ENCODE data around the gene LIME1. TPM values are rescaled to one million over a fixed set of nuclear protein-coding genes. Genes with fewer than 3 reads are reported as not detected.

Gene LIME1
- total RNA-seq, 1 experiment from 2014 or later = 4.5 TPM

DNA sequence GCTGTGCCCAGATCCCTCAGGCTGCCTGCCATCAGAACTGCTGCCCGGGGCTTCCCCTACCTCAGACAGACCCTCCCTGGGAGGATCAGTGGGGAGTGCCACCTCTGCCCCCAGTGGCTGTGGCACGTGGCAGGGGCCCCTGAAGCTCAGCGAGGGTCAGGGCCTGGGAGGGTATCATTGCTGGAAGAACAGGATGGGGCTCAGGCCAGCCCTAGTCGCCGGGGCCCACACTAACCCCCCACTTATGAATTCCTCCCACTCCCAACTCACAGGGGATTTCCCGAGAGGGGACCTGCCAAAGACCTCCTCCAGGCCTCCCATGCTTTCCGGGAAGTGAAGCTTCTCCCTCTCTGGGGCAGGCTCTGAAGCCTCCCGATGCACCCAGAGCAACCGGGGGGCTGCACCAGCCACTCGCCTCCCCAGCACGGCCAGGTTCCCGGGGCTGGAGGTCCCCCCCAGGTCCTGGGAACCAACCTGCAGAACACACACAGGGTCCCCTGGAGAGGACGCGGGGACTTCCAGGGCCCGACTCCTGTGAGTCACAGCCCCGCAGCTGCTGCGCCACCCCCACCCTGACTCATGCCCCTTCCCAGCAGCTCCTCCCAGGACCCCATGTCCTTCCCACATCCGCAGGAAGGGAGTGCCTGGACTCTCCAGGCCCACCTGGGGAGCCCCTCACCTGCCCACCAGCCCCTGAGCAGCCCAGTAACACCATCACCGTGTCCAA, 37.6 kb upstream of the LIME1 start (continued):
- TF ChIP-seq MXD4 (CRISPR knock-in tag; IDR thresholded peaks at IDR 0.05; ENCODE audit: borderline replicate concordance) = no peak

DNA sequence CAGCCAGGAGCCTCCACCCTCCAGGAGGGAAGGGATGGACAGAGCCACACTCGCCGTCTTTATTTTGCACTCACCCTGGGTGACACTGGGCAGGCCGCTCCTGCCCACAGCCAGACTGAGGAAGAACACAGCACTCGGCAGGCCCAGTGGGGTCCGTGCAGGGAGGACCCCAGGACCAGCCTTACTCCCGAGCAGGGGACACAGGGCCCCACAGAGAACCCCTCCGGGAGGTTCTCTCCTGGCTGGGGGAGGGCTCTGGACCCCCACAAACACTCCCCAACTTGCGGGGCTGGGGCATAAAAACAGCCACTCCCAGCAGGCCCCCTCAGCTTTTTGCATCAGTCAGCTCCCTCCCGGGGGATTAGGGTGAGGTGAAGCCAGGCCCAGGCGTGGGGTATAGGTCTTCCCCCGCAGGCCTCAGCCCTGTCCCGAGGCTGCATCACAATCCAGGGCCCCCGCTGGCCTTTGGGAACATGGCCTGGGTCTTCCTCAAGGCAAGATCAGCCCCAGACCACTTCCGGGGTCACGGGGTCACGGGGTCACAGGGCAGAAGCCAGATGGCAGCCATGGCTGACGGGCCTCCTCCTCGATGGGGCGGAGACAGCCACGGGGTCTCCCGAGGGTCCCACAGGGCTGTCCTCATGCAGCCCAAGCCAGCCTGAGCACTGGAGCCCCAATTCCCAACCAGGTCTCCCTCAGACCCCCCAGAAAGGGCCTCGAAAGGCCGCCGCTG, 36.8 kb upstream of the LIME1 start:
- no peak overlapping the region for H3K4me3 Mint-ChIP-seq

DNA sequence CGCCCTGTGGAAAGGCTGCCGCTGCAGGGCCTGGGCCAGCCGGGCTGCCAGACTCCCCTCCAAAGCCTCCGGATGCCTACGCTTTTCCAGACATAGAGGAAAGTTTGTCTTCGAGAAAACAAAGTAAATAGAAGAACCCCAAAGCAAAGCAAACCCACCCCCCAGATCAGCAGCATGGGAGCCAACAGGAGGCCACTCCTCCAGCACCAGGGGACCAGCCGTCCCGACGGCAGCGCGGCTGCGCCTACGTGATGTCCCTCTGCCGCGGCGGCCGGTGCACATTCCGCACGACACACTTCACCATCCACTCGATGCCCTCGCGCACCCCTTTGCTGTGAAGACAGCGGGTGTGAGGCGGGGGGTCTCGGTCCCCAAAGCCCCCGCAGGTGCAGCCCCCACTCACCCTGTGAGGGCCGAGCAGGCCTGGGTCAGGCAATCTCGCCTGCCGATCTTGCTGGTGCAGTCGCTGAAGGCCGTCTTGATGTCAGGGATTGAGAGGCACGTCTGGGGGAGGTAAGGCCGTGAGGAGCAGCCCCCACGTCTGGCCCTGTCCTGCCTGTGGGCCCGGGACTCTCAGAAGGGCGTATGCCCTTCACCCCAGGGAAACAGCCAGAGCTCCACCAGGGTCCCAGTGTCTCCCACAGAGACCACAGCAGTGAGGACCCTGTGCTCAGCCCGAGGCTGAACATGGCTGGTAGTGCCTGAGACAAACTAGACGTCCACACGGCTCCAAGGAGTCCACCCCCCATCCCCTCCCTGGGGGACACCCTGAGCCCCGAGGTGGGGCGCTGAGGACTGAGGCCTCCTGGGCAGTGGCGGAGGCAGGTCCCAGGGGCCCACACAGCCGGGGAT, 36.0 kb upstream of the LIME1 start:
- DNase-seq (ENCODE audit: low spot score) (no peak), ATAC-seq (no peak)
- H3K36me3 Mint-ChIP-seq = peaks cover 7% of the 10 kb centered on the region
- H3K27ac Mint-ChIP-seq = peak overlapping the region; percentile 23; the same call in 1 of the 2 replicates
- no peak overlapping the region for H3K4me3 Mint-ChIP-seq
- CTCF ChIA-PET = no interaction called here
- no peaks in the 10 kb centered on the region for H3K27me3 Mint-ChIP-seq (ENCODE audit: low read depth)
- POLR2A ChIA-PET = no interaction called here
- H3K4me1 Mint-ChIP-seq = peaks cover 7% of the 10 kb centered on the region
- H3K9me3 Mint-ChIP-seq = no peaks in the 10 kb centered on the region
- TF ChIP-seq ESRRA (CRISPR knock-in tag; IDR thresholded peaks at IDR 0.05; ENCODE audit: borderline replicate concordance) (no peak), ZNF232 (CRISPR knock-in tag; IDR thresholded peaks at IDR 0.05) (no peak), ZNF138 (CRISPR knock-in tag; conservative IDR thresholded peaks at IDR 0.05) (no peak), NR3C1 (CRISPR knock-in tag; conservative IDR thresholded peaks at IDR 0.05; ENCODE audit: low read depth) (no peak), CBFB (CRISPR knock-in tag; IDR thresholded peaks at IDR 0.05; ENCODE audit: low read depth) (no peak), NFE2L1 (CRISPR knock-in tag; IDR thresholded peaks at IDR 0.05) (no peak)
- TF ChIP-seq, protein P1, sequence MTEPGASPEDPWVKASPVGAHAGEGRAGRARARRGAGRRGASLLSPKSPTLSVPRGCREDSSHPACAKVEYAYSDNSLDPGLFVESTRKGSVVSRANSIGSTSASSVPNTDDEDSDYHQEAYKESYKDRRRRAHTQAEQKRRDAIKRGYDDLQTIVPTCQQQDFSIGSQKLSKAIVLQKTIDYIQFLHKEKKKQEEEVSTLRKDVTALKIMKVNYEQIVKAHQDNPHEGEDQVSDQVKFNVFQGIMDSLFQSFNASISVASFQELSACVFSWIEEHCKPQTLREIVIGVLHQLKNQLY (CRISPR knock-in tag; IDR thresholded peaks at IDR 0.05) = no peak
- TF ChIP-seq, protein P2, sequence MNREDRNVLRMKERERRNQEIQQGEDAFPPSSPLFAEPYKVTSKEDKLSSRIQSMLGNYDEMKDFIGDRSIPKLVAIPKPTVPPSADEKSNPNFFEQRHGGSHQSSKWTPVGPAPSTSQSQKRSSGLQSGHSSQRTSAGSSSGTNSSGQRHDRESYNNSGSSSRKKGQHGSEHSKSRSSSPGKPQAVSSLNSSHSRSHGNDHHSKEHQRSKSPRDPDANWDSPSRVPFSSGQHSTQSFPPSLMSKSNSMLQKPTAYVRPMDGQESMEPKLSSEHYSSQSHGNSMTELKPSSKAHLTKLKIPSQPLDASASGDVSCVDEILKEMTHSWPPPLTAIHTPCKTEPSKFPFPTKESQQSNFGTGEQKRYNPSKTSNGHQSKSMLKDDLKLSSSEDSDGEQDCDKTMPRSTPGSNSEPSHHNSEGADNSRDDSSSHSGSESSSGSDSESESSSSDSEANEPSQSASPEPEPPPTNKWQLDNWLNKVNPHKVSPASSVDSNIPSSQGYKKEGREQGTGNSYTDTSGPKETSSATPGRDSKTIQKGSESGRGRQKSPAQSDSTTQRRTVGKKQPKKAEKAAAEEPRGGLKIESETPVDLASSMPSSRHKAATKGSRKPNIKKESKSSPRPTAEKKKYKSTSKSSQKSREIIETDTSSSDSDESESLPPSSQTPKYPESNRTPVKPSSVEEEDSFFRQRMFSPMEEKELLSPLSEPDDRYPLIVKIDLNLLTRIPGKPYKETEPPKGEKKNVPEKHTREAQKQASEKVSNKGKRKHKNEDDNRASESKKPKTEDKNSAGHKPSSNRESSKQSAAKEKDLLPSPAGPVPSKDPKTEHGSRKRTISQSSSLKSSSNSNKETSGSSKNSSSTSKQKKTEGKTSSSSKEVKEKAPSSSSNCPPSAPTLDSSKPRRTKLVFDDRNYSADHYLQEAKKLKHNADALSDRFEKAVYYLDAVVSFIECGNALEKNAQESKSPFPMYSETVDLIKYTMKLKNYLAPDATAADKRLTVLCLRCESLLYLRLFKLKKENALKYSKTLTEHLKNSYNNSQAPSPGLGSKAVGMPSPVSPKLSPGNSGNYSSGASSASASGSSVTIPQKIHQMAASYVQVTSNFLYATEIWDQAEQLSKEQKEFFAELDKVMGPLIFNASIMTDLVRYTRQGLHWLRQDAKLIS (CRISPR knock-in tag; IDR thresholded peaks at IDR 0.05; ENCODE audit: borderline replicate concordance) = no peak
- TF ChIP-seq, protein P3, sequence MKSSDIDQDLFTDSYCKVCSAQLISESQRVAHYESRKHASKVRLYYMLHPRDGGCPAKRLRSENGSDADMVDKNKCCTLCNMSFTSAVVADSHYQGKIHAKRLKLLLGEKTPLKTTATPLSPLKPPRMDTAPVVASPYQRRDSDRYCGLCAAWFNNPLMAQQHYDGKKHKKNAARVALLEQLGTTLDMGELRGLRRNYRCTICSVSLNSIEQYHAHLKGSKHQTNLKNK (CRISPR knock-in tag; IDR thresholded peaks at IDR 0.05) = no peak
- TF ChIP-seq, protein P4, sequence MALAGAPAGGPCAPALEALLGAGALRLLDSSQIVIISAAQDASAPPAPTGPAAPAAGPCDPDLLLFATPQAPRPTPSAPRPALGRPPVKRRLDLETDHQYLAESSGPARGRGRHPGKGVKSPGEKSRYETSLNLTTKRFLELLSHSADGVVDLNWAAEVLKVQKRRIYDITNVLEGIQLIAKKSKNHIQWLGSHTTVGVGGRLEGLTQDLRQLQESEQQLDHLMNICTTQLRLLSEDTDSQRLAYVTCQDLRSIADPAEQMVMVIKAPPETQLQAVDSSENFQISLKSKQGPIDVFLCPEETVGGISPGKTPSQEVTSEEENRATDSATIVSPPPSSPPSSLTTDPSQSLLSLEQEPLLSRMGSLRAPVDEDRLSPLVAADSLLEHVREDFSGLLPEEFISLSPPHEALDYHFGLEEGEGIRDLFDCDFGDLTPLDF (CRISPR knock-in tag; IDR thresholded peaks at IDR 0.05) = no peak
- TF ChIP-seq, protein P5, sequence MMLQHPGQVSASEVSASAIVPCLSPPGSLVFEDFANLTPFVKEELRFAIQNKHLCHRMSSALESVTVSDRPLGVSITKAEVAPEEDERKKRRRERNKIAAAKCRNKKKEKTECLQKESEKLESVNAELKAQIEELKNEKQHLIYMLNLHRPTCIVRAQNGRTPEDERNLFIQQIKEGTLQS (CRISPR knock-in tag; conservative IDR thresholded peaks at IDR 0.05) = no peak

More for the DNA sequence above, 36.8 kb upstream of the LIME1 start:
- Mint-ChIP-seq H3K27me3 (ENCODE audit: low read depth) (no peaks in the 10 kb centered on the region), H3K36me3 (no peaks in the 10 kb centered on the region), H3K27ac (0 out of 2 replicates have a peak overlapping the region, but pooled peaks have one; percentile 57), H3K4me1 (peaks cover 7% of the 10 kb centered on the region), H3K9me3 (no peaks in the 10 kb centered on the region)
- DNase-seq (ENCODE audit: low spot score) (no peak), ATAC-seq (no peak)
- ChIA-PET POLR2A (no interaction called here), CTCF (no interaction called here)
- TF ChIP-seq, protein P6, sequence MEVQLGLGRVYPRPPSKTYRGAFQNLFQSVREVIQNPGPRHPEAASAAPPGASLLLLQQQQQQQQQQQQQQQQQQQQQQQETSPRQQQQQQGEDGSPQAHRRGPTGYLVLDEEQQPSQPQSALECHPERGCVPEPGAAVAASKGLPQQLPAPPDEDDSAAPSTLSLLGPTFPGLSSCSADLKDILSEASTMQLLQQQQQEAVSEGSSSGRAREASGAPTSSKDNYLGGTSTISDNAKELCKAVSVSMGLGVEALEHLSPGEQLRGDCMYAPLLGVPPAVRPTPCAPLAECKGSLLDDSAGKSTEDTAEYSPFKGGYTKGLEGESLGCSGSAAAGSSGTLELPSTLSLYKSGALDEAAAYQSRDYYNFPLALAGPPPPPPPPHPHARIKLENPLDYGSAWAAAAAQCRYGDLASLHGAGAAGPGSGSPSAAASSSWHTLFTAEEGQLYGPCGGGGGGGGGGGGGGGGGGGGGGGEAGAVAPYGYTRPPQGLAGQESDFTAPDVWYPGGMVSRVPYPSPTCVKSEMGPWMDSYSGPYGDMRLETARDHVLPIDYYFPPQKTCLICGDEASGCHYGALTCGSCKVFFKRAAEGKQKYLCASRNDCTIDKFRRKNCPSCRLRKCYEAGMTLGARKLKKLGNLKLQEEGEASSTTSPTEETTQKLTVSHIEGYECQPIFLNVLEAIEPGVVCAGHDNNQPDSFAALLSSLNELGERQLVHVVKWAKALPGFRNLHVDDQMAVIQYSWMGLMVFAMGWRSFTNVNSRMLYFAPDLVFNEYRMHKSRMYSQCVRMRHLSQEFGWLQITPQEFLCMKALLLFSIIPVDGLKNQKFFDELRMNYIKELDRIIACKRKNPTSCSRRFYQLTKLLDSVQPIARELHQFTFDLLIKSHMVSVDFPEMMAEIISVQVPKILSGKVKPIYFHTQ (CRISPR knock-in tag; IDR thresholded peaks at IDR 0.05) = no peak
- TF ChIP-seq, protein P7, sequence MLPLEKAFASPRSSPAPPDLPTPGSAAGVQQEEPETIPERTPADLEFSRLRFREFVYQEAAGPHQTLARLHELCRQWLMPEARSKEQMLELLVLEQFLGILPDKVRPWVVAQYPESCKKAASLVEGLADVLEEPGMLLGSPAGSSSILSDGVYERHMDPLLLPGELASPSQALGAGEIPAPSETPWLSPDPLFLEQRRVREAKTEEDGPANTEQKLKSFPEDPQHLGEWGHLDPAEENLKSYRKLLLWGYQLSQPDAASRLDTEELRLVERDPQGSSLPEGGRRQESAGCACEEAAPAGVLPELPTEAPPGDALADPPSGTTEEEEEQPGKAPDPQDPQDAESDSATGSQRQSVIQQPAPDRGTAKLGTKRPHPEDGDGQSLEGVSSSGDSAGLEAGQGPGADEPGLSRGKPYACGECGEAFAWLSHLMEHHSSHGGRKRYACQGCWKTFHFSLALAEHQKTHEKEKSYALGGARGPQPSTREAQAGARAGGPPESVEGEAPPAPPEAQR (CRISPR knock-in tag; IDR thresholded peaks at IDR 0.05) = no peak
- peak; percentile 74 for TF ChIP-seq NR2C2 (CRISPR knock-in tag; IDR thresholded peaks at IDR 0.05)

All from WTC11 (cell line).